Nephron progenitor cell (in vitro differentiated cells): Measurements from ENCODE around the gene POGLUT3.

Source experiments
- DNase-seq: peaks from one replicate; pipeline ENCODE4 v3.0.0; 2021
- H3K27ac Mint-ChIP-seq: 2 replicates; pipeline ENCODE4 v1.8.0; 2021; ENCODE audit warnings: mild to moderate bottlenecking, moderate library complexity, mixed read lengths
- H3K27me3 Mint-ChIP-seq: 2 replicates; pipeline ENCODE4 v1.8.0; 2021; ENCODE audit warnings: mild to moderate bottlenecking, low read depth, mixed read lengths; ENCODE audit not compliant: poor library complexity
- H3K36me3 Mint-ChIP-seq: 2 replicates; pipeline ENCODE4 v1.8.0; 2021; ENCODE audit warnings: low read depth, mixed read lengths
- H3K4me1 Mint-ChIP-seq: 2 replicates; pipeline ENCODE4 v1.8.0; 2021; ENCODE audit warnings: mixed read lengths
- H3K4me3 Mint-ChIP-seq: 2 replicates; pipeline ENCODE4 v1.8.0; 2021; ENCODE audit warnings: mild to moderate bottlenecking, moderate library complexity, mixed read lengths
- H3K9me3 Mint-ChIP-seq: 2 replicates; pipeline ENCODE4 v1.8.0; 2021; ENCODE audit warnings: mild to moderate bottlenecking, moderate library complexity, mixed read lengths
- CTCF ChIP-seq: fragments of 200-600 bp; sonication (generic); IDR thresholded peaks from 2 replicates; pipeline ENCODE4 v1.5.0; 2021; ENCODE audit warnings: antibody characterized with exemption

POGLUT3 gene

GRCh38 chr11:108538022-108538424 lies 39.8 kb upstream of the POGLUT3 start:
- Mint-ChIP-seq H3K4me3 (peak overlapping the region; percentile 56), H3K9me3 (no peaks in the 10 kb centered on the region), H3K27me3 (no peaks in the 10 kb centered on the region), H3K36me3 (peaks cover 22% of the 10 kb centered on the region), H3K4me1 (peaks cover 44% of the 10 kb centered on the region), H3K27ac (peak overlapping the region; percentile 88)
- DNase-seq = peak; percentile 10
- no peak for TF ChIP-seq CTCF

GRCh38 chr11:108536783-108537182 lies 38.6 kb upstream of the POGLUT3 start:
- Mint-ChIP-seq H3K27me3 (peaks cover 3% of the 10 kb centered on the region), H3K27ac (no peak overlapping the region), H3K4me3 (no peak overlapping the region), H3K36me3 (peaks cover 28% of the 10 kb centered on the region), H3K4me1 (peaks cover 40% of the 10 kb centered on the region), H3K9me3 (no peaks in the 10 kb centered on the region)
- no peak for TF ChIP-seq CTCF
- no peak for DNase-seq

GRCh38 chr11:108535384-108535955 lies 37.3 kb upstream of the POGLUT3 start:
- peaks cover 40% of the 10 kb centered on the region for H3K4me1 Mint-ChIP-seq
- no peak overlapping the region for H3K27ac Mint-ChIP-seq
- TF ChIP-seq CTCF = no peak

GRCh38 chr11:108534274-108534882 lies 36.2 kb upstream of the POGLUT3 start:
- H3K4me1 Mint-ChIP-seq = peaks cover 38% of the 10 kb centered on the region
- no peak overlapping the region for H3K27ac Mint-ChIP-seq
- no peak for DNase-seq
- H3K27me3 Mint-ChIP-seq = peaks cover 3% of the 10 kb centered on the region
- H3K9me3 Mint-ChIP-seq = no peaks in the 10 kb centered on the region
- no peak overlapping the region for H3K4me3 Mint-ChIP-seq
- no peak for TF ChIP-seq CTCF
- peaks cover 23% of the 10 kb centered on the region for H3K36me3 Mint-ChIP-seq

More at GRCh38 chr11:108535384-108535955, 37.3 kb upstream of the POGLUT3 start:
- Mint-ChIP-seq H3K27me3 (peaks cover 3% of the 10 kb centered on the region), H3K36me3 (peaks cover 23% of the 10 kb centered on the region), H3K9me3 (no peaks in the 10 kb centered on the region), H3K4me3 (no peak overlapping the region)
- DNase-seq = no peak

GRCh38 chr11:108530426-108530825 lies 32.2 kb upstream of the POGLUT3 start:
- no peak overlapping the region for H3K27ac Mint-ChIP-seq
- H3K9me3 Mint-ChIP-seq = no peaks in the 10 kb centered on the region
- no peak for DNase-seq
- H3K36me3 Mint-ChIP-seq = peaks cover 25% of the 10 kb centered on the region
- TF ChIP-seq CTCF = no peak
- H3K4me3 Mint-ChIP-seq = no peak overlapping the region
- H3K27me3 Mint-ChIP-seq = peaks cover 3% of the 10 kb centered on the region
- peaks cover 3% of the 10 kb centered on the region for H3K4me1 Mint-ChIP-seq

GRCh38 chr11:108527382-108527781 lies 29.2 kb upstream of the POGLUT3 start:
- Mint-ChIP-seq H3K36me3 (peaks cover 18% of the 10 kb centered on the region), H3K27ac (no peak overlapping the region), H3K9me3 (no peaks in the 10 kb centered on the region), H3K27me3 (peaks cover 1% of the 10 kb centered on the region), H3K4me3 (no peak overlapping the region), H3K4me1 (no peaks in the 10 kb centered on the region)
- no peak for TF ChIP-seq CTCF
- DNase-seq = no peak
